ENCODE measurements around the gene TGFB1. TPM values are rescaled to one million over a fixed set of nuclear protein-coding genes. Genes with fewer than 3 reads are reported as not detected.
"Not testable (repeated sequence)": the region's sequence is repeated elsewhere in the genome, so short reads cannot be mapped to it uniquely, and the experiment has no call there.

The TGFB1 gene
- total RNA-seq, 1 experiment from 2014 or later = 11.6 TPM

DNA sequence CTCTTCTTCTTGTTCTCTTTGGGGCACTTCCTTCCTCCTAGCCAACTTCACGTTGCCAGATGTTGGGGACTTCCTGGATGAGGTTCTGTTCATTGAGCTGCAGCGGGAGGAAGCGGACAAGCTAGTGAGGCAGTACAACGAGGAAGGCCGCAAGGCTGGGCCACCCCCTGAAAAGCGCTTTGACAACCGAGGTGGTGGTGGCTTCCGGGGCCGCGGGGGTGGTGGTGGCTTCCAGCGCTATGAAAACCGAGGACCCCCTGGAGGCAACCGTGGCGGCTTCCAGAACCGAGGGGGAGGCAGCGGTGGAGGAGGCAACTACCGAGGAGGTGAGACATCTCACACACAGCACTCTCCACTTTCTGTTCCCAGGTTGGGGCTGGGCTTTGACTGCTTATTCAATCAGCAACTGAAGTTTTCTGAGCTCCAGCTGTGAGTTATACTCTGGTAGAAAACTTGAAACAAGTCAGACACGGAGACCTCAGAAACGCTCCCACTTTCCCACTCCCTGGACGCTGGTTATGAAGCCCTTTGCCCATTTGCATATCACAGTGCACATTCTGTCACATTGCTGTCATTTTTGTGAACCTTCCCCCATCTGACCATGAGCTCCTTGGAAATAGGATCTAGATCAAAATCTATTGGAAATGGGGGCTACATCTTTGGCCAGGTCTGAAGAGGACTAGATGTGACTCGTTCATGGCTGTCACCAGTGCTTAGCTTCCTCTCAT, 50.9 kb downstream of the TGFB1 start:
- DNase-seq (ENCODE audit: low read depth) = no peak

DNA sequence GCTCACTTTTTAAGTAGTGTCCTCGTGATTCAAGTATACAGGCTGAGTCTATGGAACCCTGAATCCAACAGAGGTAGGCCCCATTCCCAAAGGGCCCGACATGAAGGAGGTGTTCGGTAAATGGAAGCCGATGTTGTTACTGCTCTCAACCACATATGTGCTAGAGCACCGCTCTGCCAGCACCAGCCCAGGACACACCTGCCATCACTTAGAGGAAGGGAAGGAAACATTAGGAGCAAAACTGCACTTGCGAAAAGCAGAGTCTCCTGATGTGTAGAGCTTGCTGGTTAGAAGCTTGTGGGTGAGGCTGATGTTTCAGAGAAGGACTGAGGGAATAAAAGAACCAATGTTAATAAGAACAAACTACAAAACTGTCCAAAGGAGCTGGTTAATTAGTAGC, 53.2 kb downstream of the TGFB1 start:
- DNase-seq (ENCODE audit: low read depth) = no peak

DNA sequence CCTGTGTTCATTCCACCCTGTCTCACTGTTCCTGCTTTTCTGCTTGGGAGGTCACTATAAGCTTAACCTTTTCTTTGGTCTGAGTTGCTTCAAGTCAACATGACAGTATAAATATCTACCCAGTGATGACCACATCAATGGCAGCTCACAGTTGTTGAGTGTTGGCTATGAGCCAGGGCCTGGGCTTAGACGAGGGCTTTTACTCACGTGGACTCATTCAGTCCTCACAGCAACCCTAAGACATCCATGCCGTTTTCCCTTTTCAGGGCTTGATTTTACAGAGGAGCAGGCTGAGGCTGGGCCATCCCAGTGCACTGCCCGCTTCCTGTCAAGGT, 54.0 kb downstream of the TGFB1 start:
- DNase-seq (ENCODE audit: low read depth) = peak; percentile 98

DNA sequence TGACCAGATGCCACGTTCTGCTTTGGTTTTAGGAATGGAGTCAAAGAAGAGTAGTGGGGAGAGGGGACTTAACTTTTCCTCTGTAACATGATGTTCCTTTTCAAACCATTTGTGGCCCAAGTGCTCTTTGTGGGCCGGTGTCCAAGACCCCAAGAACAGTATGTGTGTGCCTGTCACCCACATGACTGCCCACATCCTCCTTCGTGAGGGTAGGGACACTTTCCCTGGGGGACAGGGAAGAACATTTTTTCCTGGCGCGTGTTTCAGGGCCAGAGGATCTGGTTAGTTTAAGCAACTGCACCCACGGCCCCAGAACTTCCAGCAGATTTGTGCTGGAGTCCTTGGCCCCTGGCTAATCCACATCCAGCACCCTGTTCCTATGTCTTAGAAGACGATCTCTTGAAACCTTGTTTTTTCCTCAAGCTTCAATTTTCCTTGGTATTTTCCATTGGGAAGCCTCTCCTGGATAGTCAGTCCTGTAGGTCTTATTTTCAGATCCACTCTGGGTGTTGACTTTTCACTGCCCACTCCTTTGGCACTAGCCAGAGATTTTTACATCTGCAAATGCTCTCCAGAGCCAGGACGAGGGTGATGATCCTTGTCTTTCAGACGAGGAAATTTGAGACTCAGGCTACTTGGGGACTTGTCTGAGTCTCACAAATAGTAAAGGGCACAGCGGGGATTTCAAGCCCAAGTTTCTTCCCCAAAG, 54.5 kb downstream of the TGFB1 start:
- DNase-seq (ENCODE audit: low read depth) = peak; percentile 56

DNA sequence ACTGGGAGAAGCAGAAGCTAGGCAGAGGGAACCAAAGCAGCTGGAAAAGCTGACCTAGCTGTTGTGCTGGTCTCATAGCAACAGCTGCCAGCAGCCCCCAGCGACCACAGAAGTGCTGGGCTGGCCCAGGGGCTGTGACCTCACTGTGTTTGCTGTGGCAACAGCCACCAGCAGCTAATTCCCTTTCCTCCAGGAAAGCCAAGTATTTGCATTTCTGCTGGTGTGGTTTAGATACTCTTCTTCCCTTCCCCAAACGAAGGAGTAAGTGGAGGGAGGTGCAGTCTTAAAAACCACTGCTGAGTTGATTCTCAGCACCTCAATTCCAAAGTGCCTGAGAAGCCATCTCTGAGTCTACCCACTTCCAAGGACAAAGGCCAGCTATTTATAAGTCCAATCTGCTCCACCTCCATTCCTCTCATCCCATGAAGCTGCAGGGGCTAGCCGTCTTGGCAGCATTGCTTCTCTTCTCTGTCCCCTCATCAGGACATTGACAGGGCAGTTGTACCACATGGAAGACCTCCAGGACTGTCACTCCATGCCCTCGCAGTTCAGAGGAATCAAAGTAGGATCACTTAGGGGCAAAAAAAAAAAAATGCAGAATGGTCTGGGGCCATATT, 55.3 kb downstream of the TGFB1 start:
- DNase-seq (ENCODE audit: low read depth) = peak; percentile 96

DNA sequence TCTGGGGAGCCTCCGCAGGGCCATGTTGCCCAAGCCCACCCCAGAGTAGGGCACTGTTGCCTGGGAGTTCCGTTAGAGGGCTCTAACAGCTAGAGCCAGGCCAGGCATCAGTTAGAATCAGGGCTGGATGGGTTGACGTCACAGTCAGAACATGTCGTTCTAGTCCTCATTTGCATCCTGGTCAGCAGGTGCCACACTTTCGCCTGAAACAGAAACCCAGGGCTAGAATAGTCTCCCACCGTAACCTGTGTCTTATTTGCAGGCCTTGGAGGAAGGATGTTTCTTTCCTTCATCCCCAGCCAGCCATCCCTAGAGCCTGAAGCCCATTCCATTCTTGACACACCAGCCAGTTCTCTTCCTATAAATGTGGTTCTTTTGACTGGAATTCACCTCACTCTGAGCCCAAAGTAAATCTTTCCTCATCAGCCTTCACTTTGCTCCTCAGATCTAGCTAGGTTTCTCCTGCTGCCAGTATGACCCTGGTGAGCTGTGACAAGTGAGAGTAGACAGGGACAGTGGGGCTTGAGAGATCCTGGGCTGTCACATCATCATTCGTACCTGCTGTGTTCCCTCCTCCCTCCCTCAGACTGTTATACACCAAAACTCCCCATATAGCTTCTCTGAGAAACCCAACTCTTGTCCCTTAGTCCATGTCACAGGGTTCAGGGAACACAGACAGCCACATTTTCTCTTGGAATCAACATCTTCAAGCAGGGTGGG, 55.9 kb downstream of the TGFB1 start:
- DNase-seq (ENCODE audit: low read depth) = peak; percentile 19

DNA sequence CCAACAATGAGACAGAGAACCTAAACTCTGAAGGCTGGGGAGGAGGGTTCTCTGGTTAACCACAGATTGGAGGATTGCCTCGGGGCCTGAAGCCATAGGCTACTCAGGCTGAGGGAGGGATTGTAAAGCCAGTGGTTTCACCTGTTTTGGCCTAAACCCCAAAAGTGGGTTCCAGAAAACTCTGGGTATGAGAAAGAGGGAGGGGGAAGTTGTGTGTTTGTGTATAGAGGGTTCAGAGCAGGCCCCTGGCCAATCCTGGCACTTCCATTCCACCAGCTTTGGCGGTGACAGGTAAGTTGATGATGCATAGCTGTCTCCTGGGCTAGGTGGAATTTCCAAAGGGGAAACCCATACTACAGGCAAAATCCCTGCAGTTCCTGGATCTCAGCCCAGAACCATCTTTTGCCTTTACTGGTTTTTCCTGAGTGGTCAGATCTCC, 57.3 kb downstream of the TGFB1 start:
- peak; percentile 11 for DNase-seq (ENCODE audit: low read depth)

DNA sequence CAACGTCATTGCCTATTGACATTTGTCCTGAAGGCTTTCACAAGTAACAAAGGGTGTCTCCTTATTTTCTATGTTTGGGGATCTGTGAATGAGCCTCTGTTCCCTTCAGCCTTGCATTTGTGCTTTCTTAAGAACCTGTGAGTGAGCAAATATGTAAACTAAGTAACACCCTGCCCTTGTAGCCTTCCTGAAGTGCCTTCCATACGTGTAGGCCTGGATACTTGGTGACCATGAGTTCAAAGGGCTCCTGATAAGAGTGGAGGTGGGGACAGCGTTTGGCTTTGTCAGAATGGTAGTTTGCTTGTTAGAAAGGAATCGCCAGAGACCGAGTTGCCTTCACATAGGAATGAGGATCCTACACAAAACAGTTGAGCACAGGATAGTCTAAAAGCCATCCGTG, 58.2 kb downstream of the TGFB1 start:
- no peak for DNase-seq (ENCODE audit: low read depth)

DNA sequence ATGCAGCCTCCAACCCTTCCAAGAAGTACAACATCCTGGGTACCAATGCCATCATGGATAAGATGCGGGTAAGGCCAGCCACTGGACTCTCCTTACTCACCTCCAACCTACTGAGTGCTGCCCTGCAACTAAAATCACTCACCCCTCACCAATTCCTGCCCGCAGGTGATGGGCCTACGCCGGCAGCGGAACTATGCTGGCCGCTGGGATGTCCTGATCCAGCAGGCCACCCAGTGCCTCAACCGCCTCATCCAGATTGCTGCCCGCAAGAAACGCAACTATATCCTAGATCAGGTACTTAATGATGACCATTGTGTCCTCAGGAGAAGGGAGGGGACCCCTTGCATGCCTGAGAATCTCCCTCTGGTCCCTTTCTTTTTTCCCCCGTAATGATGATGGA, 59.3 kb downstream of the TGFB1 start:
- no peak for DNase-seq (ENCODE audit: low read depth)

DNA sequence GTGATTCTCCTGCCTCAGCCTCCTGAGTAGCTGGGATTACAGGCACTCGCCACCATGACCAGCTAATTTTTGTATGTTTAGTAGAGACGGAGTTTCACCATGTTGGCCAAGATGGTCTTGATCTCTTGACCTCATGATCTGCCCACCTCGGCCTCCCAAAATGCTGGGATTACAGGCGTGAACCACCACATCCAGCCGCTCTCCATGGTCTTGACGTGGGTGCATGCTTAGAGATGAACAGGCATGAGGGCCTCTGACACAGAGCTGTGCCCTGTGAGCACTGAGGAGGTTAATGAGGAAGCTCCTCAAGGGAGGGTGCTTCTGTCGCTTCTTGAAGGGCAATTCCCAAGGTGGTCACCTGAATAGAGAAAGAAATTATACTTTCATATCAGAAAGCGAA, 63.9 kb downstream of the TGFB1 start:
- DNase-seq (ENCODE audit: low read depth) = not testable (repeated sequence)

DNA sequence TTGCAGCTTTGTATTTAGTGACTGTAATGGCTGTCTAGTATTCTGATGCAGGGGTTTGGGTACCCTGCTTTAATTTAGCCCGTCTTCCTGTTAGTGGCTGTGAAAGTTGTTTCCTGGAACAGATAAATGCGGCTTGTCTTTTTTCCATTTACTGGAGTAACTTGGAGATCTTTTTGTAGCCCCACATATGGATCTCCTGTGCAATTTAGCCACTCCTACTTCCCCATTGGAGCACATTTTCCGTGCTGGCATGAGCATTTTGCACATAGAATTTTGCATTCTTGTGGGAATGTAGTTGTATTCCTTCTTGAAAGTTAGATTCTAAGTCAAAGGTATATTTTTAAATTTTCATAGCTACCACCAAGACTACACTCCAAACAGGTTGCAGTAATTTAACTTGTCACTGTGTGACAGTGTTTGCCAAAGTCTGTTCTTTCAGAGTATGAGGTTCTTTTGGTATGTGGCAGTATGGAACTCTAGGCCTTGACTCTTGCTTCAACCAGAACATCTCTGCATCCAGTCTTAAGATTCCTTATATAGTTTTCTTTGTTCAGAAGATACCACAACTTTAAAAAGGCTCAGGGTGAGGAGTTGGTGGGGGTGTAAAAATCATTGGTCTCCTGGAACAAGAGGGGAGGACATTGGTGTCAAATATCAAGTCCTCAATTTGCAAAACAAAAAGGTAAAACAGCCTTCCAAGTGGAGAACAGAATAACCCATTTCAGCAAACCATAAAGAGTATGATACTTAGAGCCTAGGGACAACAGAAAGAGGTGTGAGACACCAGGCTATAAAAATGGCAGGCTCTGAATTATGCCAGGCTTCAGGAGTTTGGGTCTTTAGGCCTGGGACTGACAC, 64.8 kb downstream of the TGFB1 start:
- no peak for DNase-seq (ENCODE audit: low read depth)

Other genes starting within 250 kb of the TGFB1 start
- gene CYP2F1, start 239.5 kb downstream of the TGFB1 start, total RNA-seq (2014; rRNA removed) = not detected in 2 replicates
- gene CYP2S1, start 160.7 kb downstream of the TGFB1 start, total RNA-seq (2014; rRNA removed) = not detected in 2 replicates
- 254 and 297 TPM in 2 replicates for gene AXL, start 134.7 kb downstream of the TGFB1 start, total RNA-seq (2014; rRNA removed)
- gene HNRNPUL1, start 89.5 kb downstream of the TGFB1 start, total RNA-seq (2014; rRNA removed) = 153 and 159 TPM in 2 replicates
- gene CCDC97, start 43.8 kb downstream of the TGFB1 start, total RNA-seq (2014; rRNA removed) = 10.2 and 15.3 TPM in 2 replicates
- gene B9D2, start 10.2 kb upstream of the TGFB1 start, total RNA-seq (2014; rRNA removed) = 3.7 and 5.3 TPM in 2 replicates
- 1.2 and 3.5 TPM in 2 replicates for gene TMEM91, start 22.6 kb upstream of the TGFB1 start, total RNA-seq (2014; rRNA removed)
- 28.6 and 33.0 TPM in 2 replicates for gene EXOSC5, start 43.4 kb upstream of the TGFB1 start, total RNA-seq (2014; rRNA removed)
- gene BCKDHA, start 43.9 kb upstream of the TGFB1 start, total RNA-seq (2014; rRNA removed) = 38.6 and 45.5 TPM in 2 replicates
- gene B3GNT8, start 73.5 kb upstream of the TGFB1 start, total RNA-seq (2014; rRNA removed) = not detected in 2 replicates
- gene DMAC2, start 86.0 kb upstream of the TGFB1 start, total RNA-seq (2014; rRNA removed) = 52.1 and 53.6 TPM in 2 replicates
- gene ERICH4, start 89.2 kb upstream of the TGFB1 start, total RNA-seq (2014; rRNA removed) = not detected in 2 replicates
- not detected in 2 replicates for gene CEACAM21, start 222.2 kb upstream of the TGFB1 start, total RNA-seq (2014; rRNA removed)

Measured in LHCN-M2 (cell line).